Activated T-cell treated with anti-CD3 and anti-CD28 coated beads, Interleukin-2, amount 50 U/mL, for 72 hours (primary cell): Measurements from ENCODE around the gene LSP1. TPM values are rescaled to one million over a fixed set of nuclear protein-coding genes. Genes with fewer than 3 reads are reported as not detected.

ENCODE experiments used
- total RNA-seq, 2 donors: library from RNA; stranded (reverse); gene quantifications; one replicate each; pipeline ENCODE4 v1.2.3, GENCODE V29; 2022

Gene LSP1
- total RNA-seq, 2 donors from 2014 or later: 301 to 312 TPM

Other genes starting within 250 kb of the LSP1 start
- gene KRTAP5-3, start 244.6 kb upstream of the LSP1 start, total RNA-seq: not detected
- not detected for gene KRTAP5-4, start 230.9 kb upstream of the LSP1 start, total RNA-seq
- not detected for gene KRTAP5-5, start 223.3 kb upstream of the LSP1 start, total RNA-seq
- not detected for gene KRTAP5-6, start 155.9 kb upstream of the LSP1 start, total RNA-seq
- 1 to 10 TPM in 1 of 2 donors, under 1 TPM in 1; 0.91 to 1.5 TPM for gene IFITM10, start 102.5 kb upstream of the LSP1 start, total RNA-seq
- 10 to 100 TPM; 56.2 to 66.9 TPM for gene CTSD, start 89.2 kb upstream of the LSP1 start, total RNA-seq
- not detected for gene SYT8, start 18.1 kb upstream of the LSP1 start, total RNA-seq
- gene TNNI2, start 14.1 kb upstream of the LSP1 start, total RNA-seq: 1 to 10 TPM; 1.2 TPM
- gene PRR33, start 38.8 kb downstream of the LSP1 start, total RNA-seq: not detected
- 10 to 100 TPM in 1 of 2 donors, 1 to 10 TPM in 1; 5.6 to 15.5 TPM for gene TNNT3, start 66.6 kb downstream of the LSP1 start, total RNA-seq
- 10 to 100 TPM; 59.4 to 60.3 TPM for gene MRPL23, start 94.2 kb downstream of the LSP1 start, total RNA-seq
- not detected for gene H19, start 144.8 kb downstream of the LSP1 start, total RNA-seq